Measurements from ENCODE around the gene CFAP47. TPM values are rescaled to one million over a fixed set of nuclear protein-coding genes. Genes with fewer than 3 reads are reported as not detected.

CFAP47 gene
- total RNA-seq, 1 experiment from 2014 or later = 0.05 TPM

DNA sequence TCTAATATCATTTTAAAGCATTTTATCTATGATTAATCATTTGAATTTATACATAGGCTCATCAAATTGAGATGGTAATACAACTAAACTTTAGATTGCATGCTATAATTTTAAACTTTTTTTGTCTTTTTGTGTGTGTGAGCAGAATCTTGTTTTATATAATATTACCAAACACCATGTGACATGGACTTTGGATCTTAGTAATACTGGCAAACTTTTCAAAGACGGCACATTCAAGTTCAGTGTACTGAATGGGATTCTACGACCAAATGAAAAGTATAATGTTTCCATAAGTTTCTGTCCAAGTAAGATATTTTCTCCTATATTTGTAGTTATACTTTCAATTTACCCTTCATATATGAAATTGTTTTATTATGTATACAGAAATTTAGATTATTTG, 116.0 kb downstream of the CFAP47 start:
- no peak for DNase-seq (ENCODE audit: low read depth, low spot score)
- no peak for ATAC-seq
- Histone ChIP-seq H3K9me3 (ENCODE audit: control insufficient read depth, insufficient read depth, low read depth, low read length) (no peaks in the 10 kb centered on the region), H3K27ac (ENCODE audit: low read length) (no peak overlapping the region), H3K4me3 (ENCODE audit: low read depth in 2 of 2, low read length in 2 of 2) (no peak overlapping the region), H3K27me3 (ENCODE audit: control insufficient read depth, insufficient read depth, low read length) (no peaks in the 10 kb centered on the region), H3K36me3 (ENCODE audit: control insufficient read depth, insufficient read depth, low read length) (no peaks in the 10 kb centered on the region), H3K4me1 (ENCODE audit: control insufficient read depth, insufficient read depth, low read length) (no peaks in the 10 kb centered on the region)
- no TSS peak for BruUV-seq (replicated peaks)
- POLR2A ChIA-PET = no interaction called here
- intact Hi-C loops (cut with micrococcal nuclease; ENCODE audit: unreplicated experiment) (no loop called here), in situ Hi-C loops (cut with HindIII; ENCODE audit: low pct_unique_long_range_greater_than_20kb, low sequenced_read_pairs) (no loop called here)
- CTCF ChIA-PET = no interaction called here
- no peak for TF ChIP-seq TCF7L2 (IDR thresholded peaks at IDR 0.05; ENCODE audit: low read depth, low read length)
- TF ChIP-seq, protein P1, sequence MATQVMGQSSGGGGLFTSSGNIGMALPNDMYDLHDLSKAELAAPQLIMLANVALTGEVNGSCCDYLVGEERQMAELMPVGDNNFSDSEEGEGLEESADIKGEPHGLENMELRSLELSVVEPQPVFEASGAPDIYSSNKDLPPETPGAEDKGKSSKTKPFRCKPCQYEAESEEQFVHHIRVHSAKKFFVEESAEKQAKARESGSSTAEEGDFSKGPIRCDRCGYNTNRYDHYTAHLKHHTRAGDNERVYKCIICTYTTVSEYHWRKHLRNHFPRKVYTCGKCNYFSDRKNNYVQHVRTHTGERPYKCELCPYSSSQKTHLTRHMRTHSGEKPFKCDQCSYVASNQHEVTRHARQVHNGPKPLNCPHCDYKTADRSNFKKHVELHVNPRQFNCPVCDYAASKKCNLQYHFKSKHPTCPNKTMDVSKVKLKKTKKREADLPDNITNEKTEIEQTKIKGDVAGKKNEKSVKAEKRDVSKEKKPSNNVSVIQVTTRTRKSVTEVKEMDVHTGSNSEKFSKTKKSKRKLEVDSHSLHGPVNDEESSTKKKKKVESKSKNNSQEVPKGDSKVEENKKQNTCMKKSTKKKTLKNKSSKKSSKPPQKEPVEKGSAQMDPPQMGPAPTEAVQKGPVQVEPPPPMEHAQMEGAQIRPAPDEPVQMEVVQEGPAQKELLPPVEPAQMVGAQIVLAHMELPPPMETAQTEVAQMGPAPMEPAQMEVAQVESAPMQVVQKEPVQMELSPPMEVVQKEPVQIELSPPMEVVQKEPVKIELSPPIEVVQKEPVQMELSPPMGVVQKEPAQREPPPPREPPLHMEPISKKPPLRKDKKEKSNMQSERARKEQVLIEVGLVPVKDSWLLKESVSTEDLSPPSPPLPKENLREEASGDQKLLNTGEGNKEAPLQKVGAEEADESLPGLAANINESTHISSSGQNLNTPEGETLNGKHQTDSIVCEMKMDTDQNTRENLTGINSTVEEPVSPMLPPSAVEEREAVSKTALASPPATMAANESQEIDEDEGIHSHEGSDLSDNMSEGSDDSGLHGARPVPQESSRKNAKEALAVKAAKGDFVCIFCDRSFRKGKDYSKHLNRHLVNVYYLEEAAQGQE (IDR thresholded peaks at IDR 0.05; ENCODE audit: insufficient read depth in 1 of 2, low read depth in 2 of 2, low read length in 1 of 2) = no peak
- TF ChIP-seq, protein P2, sequence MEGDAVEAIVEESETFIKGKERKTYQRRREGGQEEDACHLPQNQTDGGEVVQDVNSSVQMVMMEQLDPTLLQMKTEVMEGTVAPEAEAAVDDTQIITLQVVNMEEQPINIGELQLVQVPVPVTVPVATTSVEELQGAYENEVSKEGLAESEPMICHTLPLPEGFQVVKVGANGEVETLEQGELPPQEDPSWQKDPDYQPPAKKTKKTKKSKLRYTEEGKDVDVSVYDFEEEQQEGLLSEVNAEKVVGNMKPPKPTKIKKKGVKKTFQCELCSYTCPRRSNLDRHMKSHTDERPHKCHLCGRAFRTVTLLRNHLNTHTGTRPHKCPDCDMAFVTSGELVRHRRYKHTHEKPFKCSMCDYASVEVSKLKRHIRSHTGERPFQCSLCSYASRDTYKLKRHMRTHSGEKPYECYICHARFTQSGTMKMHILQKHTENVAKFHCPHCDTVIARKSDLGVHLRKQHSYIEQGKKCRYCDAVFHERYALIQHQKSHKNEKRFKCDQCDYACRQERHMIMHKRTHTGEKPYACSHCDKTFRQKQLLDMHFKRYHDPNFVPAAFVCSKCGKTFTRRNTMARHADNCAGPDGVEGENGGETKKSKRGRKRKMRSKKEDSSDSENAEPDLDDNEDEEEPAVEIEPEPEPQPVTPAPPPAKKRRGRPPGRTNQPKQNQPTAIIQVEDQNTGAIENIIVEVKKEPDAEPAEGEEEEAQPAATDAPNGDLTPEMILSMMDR (IDR thresholded peaks at IDR 0.05) = no peak
- no peak for TF ChIP-seq POLR2AphosphoS5 (IDR thresholded peaks at IDR 0.05; ENCODE audit: low read depth, low read length)
- no peak for TF ChIP-seq SIN3A (IDR thresholded peaks at IDR 0.05; ENCODE audit: borderline replicate concordance, insufficient read depth, low read depth, low read length)

DNA sequence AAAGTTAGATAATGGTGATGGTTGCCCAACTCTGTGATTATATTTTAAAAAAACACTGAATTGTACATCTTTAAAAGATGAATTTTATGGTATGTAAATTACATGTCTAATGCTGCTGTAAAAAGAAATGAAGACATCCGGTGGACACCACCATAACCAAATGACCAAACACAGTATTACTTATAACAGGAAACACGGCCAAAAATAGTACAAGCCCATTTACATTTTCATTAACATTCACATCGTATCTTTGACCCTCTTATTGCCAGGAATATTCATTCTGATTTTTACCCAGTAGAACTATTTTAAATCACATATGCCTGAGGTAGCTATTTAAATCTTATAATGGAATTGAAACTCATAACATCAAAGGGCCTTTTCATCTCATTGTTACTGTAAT, 143.2 kb downstream of the CFAP47 start:
- H3K27ac ChIP-seq (ENCODE audit: low read length) = no peak overlapping the region
- no peaks in the 10 kb centered on the region for H3K27me3 ChIP-seq (ENCODE audit: control insufficient read depth, insufficient read depth, low read length)
- in situ Hi-C loops (cut with HindIII; ENCODE audit: low pct_unique_long_range_greater_than_20kb, low sequenced_read_pairs) = no loop called here
- DNase-seq (ENCODE audit: low read depth, low spot score) (no peak), ATAC-seq (no peak)
- BruUV-seq (replicated peaks) = no TSS peak
- no peaks in the 10 kb centered on the region for H3K36me3 ChIP-seq (ENCODE audit: control insufficient read depth, insufficient read depth, low read length)
- no peak overlapping the region for H3K4me3 ChIP-seq (ENCODE audit: low read depth in 2 of 2, low read length in 2 of 2)
- no peaks in the 10 kb centered on the region for H3K9me3 ChIP-seq (ENCODE audit: control insufficient read depth, insufficient read depth, low read depth, low read length)
- CTCF ChIA-PET = no interaction called here
- H3K4me1 ChIP-seq (ENCODE audit: control insufficient read depth, insufficient read depth, low read length) = no peaks in the 10 kb centered on the region
- intact Hi-C loops (cut with micrococcal nuclease; ENCODE audit: unreplicated experiment) = no loop called here
- POLR2A ChIA-PET = no interaction called here
- TF ChIP-seq SIN3A (IDR thresholded peaks at IDR 0.05; ENCODE audit: borderline replicate concordance, insufficient read depth, low read depth, low read length) (no peak), TCF7L2 (IDR thresholded peaks at IDR 0.05; ENCODE audit: low read depth, low read length) (no peak), POLR2AphosphoS5 (IDR thresholded peaks at IDR 0.05; ENCODE audit: low read depth, low read length) (no peak)
- TF ChIP-seq, protein P1 (IDR thresholded peaks at IDR 0.05; ENCODE audit: insufficient read depth in 1 of 2, low read depth in 2 of 2, low read length in 1 of 2) = no peak
- TF ChIP-seq, protein P2 (IDR thresholded peaks at IDR 0.05) = no peak

Measured in Panc1 (cell line).